ENCODE measurements around the gene UBE2Q1. TPM values are rescaled to one million over a fixed set of nuclear protein-coding genes. Genes with fewer than 3 reads are reported as not detected.

Gene UBE2Q1
- total and polyA plus RNA-seq, 10 of the 15 experiments (the other 5 are each of a cell fraction or from before 2014, with no cell fraction given) = 3.9 to 82.6 (median 24.1) TPM

GRCh38 chr1:154583773-154584172 lies 25.3 kb upstream of the UBE2Q1 start:
- ChIA-PET CTCF (interaction anchor here (0.7 kb wide), 1 partner anchor 223 kb away, joined by 3 read pairs; no protein-coding TSS in a partner anchor), SMC1A (ENCODE audit: uncharacterized antibody, unreplicated experiment) (no interaction called here), RAD21 (ENCODE audit: unreplicated experiment) (interaction anchor here (1.5 kb wide), 1 partner anchor 24 kb away, joined by 4 read pairs; no protein-coding TSS in a partner anchor), POLR2A (no interaction called here)
- Histone ChIP-seq H3K36me3 (ENCODE audit: control insufficient read depth in 2 of 2, insufficient read depth in 2 of 2, low read length in 1 of 2) (peaks cover 51 to 67% of the 10 kb centered on the region in 2 experiments), H3K9me3 (replicated peaks; ENCODE audit: control insufficient read depth, insufficient read depth, low read length) (no peaks in the 10 kb centered on the region), H3K79me2 (ENCODE audit: control insufficient read depth, insufficient read depth, low read length) (no peaks in the 10 kb centered on the region), H4K20me1 (ENCODE audit: control insufficient read depth, insufficient read depth) (peaks cover 9% of the 10 kb centered on the region; the same call in 1 of the 2 replicates), H3K9ac (ENCODE audit: control insufficient read depth, insufficient read depth, low read length) (no peak overlapping the region), H3K4me1 (ENCODE audit: control insufficient read depth, insufficient read depth, low read length) (peaks cover 12% of the 10 kb centered on the region), H3K27ac (ENCODE audit: control insufficient read depth, insufficient read depth) (no peak overlapping the region), H3K4me3 (no peak overlapping the region), H3K27me3 (replicated peaks in 1 of 2; ENCODE audit: control insufficient read depth in 2 of 2, insufficient read depth in 2 of 2, low read length in 1 of 2) (no peaks in the 10 kb centered on the region), H3K4me2 (ENCODE audit: control insufficient read depth, insufficient read depth) (no peak overlapping the region), H2AFZ (ENCODE audit: control insufficient read depth, low read depth, low read length) (no peak overlapping the region)
- FAIRE-seq = no peak
- peak; percentile 26; the same call in 1 of the 2 replicates for TF ChIP-seq POLR2AphosphoS5 (IDR thresholded peaks at IDR 0.05; ENCODE audit: low read length)
- no peak for TF ChIP-seq YBX1 (IDR thresholded peaks at IDR 0.05)
- no peak for TF ChIP-seq KDM1A (IDR thresholded peaks at IDR 0.05; ENCODE audit: borderline replicate concordance)
- no peak for TF ChIP-seq PML (IDR thresholded peaks at IDR 0.05; ENCODE audit: low read length)
- TF ChIP-seq JUND (IDR thresholded peaks at IDR 0.05; ENCODE audit: low read depth, low read length) = no peak
- no TSS peak for BruUV-seq (replicated peaks)
- no peak for ATAC-seq
- intact Hi-C loops (cut with micrococcal nuclease; ENCODE audit: unreplicated experiment) = no loop called here
- in situ Hi-C loops (cut with MboI) = no loop called here
- DNase-seq (ENCODE audit: low read depth, low spot score) = no peak
- WGBS (ENCODE audit: insufficient coverage, insufficient replicate concordance, low lambda C conversion rate, missing lambda C conversion rate) = 78% methylated on average over 9 of the region's 9 CpGs

- RAD21 ChIA-PET (ENCODE audit: unreplicated experiment) = no interaction called here
Observed at GRCh38 chr1:154582885-154583284, 24.4 kb upstream of the UBE2Q1 start.

More at GRCh38 chr1:154582885-154583284, 24.4 kb upstream of the UBE2Q1 start:
- Histone ChIP-seq H3K9ac (ENCODE audit: control insufficient read depth, insufficient read depth, low read length) (no peak overlapping the region), H3K79me2 (ENCODE audit: control insufficient read depth, insufficient read depth, low read length) (no peaks in the 10 kb centered on the region), H3K27ac (ENCODE audit: control insufficient read depth, insufficient read depth) (no peak overlapping the region), H3K4me2 (ENCODE audit: control insufficient read depth, insufficient read depth) (no peak overlapping the region), H3K9me3 (replicated peaks; ENCODE audit: control insufficient read depth, insufficient read depth, low read length) (no peaks in the 10 kb centered on the region), H2AFZ (ENCODE audit: control insufficient read depth, low read depth, low read length) (no peak overlapping the region), H3K36me3 (ENCODE audit: control insufficient read depth in 2 of 2, insufficient read depth in 2 of 2, low read length in 1 of 2) (peaks cover 50 to 58% of the 10 kb centered on the region in 2 experiments), H3K4me1 (ENCODE audit: control insufficient read depth, insufficient read depth, low read length) (peaks cover 12% of the 10 kb centered on the region), H3K4me3 (no peak overlapping the region), H3K27me3 (replicated peaks in 1 of 2; ENCODE audit: control insufficient read depth in 2 of 2, insufficient read depth in 2 of 2, low read length in 1 of 2) (no peaks in the 10 kb centered on the region), H4K20me1 (ENCODE audit: control insufficient read depth, insufficient read depth) (peaks cover 6% of the 10 kb centered on the region; the same call in 1 of the 2 replicates)
- no peak for ATAC-seq
- ChIA-PET CTCF (no interaction called here), SMC1A (ENCODE audit: uncharacterized antibody, unreplicated experiment) (no interaction called here), POLR2A (interaction anchor here (0.6 kb wide), 1 partner anchor 571 kb away, joined by 4 read pairs; no protein-coding TSS in a partner anchor)
- no peak for DNase-seq (ENCODE audit: low read depth, low spot score)
- WGBS (ENCODE audit: insufficient coverage, insufficient replicate concordance, low lambda C conversion rate, missing lambda C conversion rate) = over 99% methylated on average over 6 of the region's 6 CpGs
- no TSS peak for BruUV-seq (replicated peaks)
- in situ Hi-C loops (cut with MboI) (no loop called here), intact Hi-C loops (cut with micrococcal nuclease; ENCODE audit: unreplicated experiment) (no loop called here)
- no peak for FAIRE-seq
- no peak for TF ChIP-seq FOXM1 (IDR thresholded peaks at IDR 0.05; ENCODE audit: low read depth, low read length)
- TF ChIP-seq POLR2A (IDR thresholded peaks at IDR 0.05; ENCODE audit: low read depth, low read length) = peak; percentile 37; the same call in 1 of the 2 replicates

Data from GM12878 (cell line).